Colonic mucosa (tissue), 4 donors: ENCODE data around the gene HSD17B4. TPM values are rescaled to one million over a fixed set of nuclear protein-coding genes. Genes with fewer than 3 reads are reported as not detected.
"Not testable (repeated sequence)": the region's sequence is repeated elsewhere in the genome, so short reads cannot be mapped to it uniquely, and the experiment has no call there.

Experiments used
- DNase-seq: peaks from one replicate; pipeline ENCODE4 v3.0.0-alpha.2; 2020
- H3K27ac ChIP-seq: fragments of 200-600 bp; one replicate; pipeline ENCODE4 v1.8.0; 2021
- H3K27me3 ChIP-seq: fragments of 200-600 bp; one replicate; pipeline ENCODE4 v1.8.0; 2021
- H3K36me3 ChIP-seq: fragments of 200-600 bp; one replicate; pipeline ENCODE4 v1.8.0; 2021
- H3K4me1 ChIP-seq: fragments of 200-600 bp; one replicate; pipeline ENCODE4 v1.8.0; 2021; ENCODE audit warnings: mild to moderate bottlenecking
- H3K4me3 ChIP-seq: fragments of 200-600 bp; one replicate; pipeline ENCODE4 v1.8.0; 2021
- H3K9ac ChIP-seq, 2 donors: one replicate each; pipeline ENCODE4 v1.7.0; 2013; ENCODE audit warnings: control low read depth in 2 of 2, low read depth in 2 of 2, low read length in 2 of 2
- H3K9me3 ChIP-seq: fragments of 200-600 bp; one replicate; pipeline ENCODE4 v1.8.0; 2021
- CTCF ChIP-seq: fragments of 200-600 bp; IDR thresholded peaks from one replicate; pipeline ENCODE4 v1.8.0; 2022; ENCODE audit warnings: antibody characterized with exemption, mild to moderate bottlenecking
- intact Hi-C: fragments of 100-400 bp; cut with DNase I; formaldehyde crosslinking; loops from one replicate; pipeline ENCODE4 v1.14.1; 2022
- total RNA-seq, 2 donors: library from RNA; stranded (reverse); fragmentation: NEBNext Ultra II Directional in 1 of 2; extraction: Animal tissue kit (Norgen Biotek cat#: 25700) in 1 of 2; gene quantifications; one replicate each; pipeline ENCODE4 v1.2.1, GENCODE V29; 2021
- donor health status: healthy.
- donor health status: DM: no; HTN: no; CAD: no.
- donor health status: DM: no; HTN: no; CAD: no.

HSD17B4 gene
- total RNA-seq, 2 donors from 2014 or later: 252 to 304 TPM

- Histone ChIP-seq H3K27me3 (no peaks in the 10 kb centered on the region), H3K4me1 (no peaks in the 10 kb centered on the region), H3K9ac (no peak overlapping the region), H3K4me3 (no peak overlapping the region), H3K9me3 (no peaks in the 10 kb centered on the region), H3K27ac (no peak overlapping the region), H3K36me3 (no peaks in the 10 kb centered on the region)
- no peak for DNase-seq
- intact Hi-C loops: no loop called here
- no peak for TF ChIP-seq CTCF
Measured at GRCh38 chr5:119409235-119409815, 43.0 kb upstream of the HSD17B4 start.

- DNase-seq: no peak
- no peaks in the 10 kb centered on the region for H3K4me1 ChIP-seq
- no peaks in the 10 kb centered on the region for H3K27me3 ChIP-seq
- H3K36me3 ChIP-seq: no peaks in the 10 kb centered on the region
- H3K4me3 ChIP-seq: no peak overlapping the region
- intact Hi-C loops: loop anchor here (5.0 to 10.0 kb wide), 2 partner anchors 386 to 423 kb away; partner anchors contain the start of gene DTWD2
- H3K27ac ChIP-seq: no peak overlapping the region
- no peaks in the 10 kb centered on the region for H3K9me3 ChIP-seq
- TF ChIP-seq CTCF: no peak
- no peak overlapping the region for H3K9ac ChIP-seq
Measured at GRCh38 chr5:119410448-119411159, 41.7 kb upstream of the HSD17B4 start.

GRCh38 chr5:119411361-119412278, 40.7 kb upstream of the HSD17B4 start:
- peak; percentile 76 for DNase-seq
- no peaks in the 10 kb centered on the region for H3K27me3 ChIP-seq
- H3K4me3 ChIP-seq: peak overlapping the region; percentile 36
- peak overlapping the region; percentile 48 to 90 for H3K9ac ChIP-seq
- H3K9me3 ChIP-seq: no peaks in the 10 kb centered on the region
- no peaks in the 10 kb centered on the region for H3K36me3 ChIP-seq
- peak overlapping the region; percentile 45 for H3K27ac ChIP-seq
- peak; percentile 88 for TF ChIP-seq CTCF
- no peaks in the 10 kb centered on the region for H3K4me1 ChIP-seq
- intact Hi-C loops: loop anchor here (5.0 to 10.0 kb wide), 2 partner anchors 387 to 424 kb away; partner anchors contain the start of gene DTWD2

DNA sequence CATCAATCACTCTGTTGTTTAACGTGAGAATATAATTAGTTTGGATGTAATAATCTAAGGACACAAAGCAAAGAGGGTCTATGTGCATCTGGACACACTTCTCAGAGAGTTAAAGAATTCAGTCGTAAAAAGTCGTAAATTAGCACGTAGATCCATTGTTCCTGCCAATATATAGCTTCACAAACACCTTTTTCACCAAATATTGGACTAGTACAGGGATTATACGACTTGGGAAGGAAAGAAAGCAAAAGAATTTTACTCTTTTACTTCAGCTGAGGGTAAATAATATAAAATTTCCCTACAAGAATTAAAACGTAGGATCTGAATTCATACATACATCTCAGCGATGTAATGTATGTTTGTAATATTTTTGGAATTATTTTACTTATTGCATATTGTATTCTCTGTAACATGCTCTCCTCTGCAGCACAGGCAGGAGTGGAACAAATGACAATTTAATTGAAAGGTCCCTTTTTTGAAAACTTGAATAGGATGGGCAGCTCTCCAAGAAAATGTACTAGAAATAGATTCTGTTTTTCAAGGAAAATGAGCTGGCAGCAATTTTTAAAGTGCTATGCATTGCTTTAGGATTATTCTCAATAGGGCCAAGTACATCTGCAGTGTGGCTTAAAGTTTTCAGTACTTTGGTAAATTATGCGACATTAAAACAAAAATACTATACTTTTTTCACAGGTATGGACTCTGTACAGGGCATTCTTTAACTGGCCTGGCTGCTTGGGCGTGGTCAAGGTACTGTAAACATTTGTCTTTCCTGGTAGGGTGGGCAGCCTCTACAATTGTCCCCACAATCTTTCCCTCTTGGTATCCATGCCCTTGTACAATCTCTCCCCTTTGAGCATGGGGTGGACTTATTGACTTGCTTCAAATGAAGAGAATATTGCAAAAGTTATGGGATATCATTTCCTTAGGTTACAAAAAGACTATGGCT, 39.7 kb upstream of the HSD17B4 start:
- intact Hi-C loops: loop anchor here (5.0 to 10.0 kb wide), 2 partner anchors 388 to 425 kb away; partner anchors contain the start of gene DTWD2
- H3K27ac ChIP-seq: no peak overlapping the region
- TF ChIP-seq CTCF: no peak
- DNase-seq: peak; percentile 61
- H3K4me1 ChIP-seq: no peaks in the 10 kb centered on the region
- no peak overlapping the region for H3K4me3 ChIP-seq
- no peaks in the 10 kb centered on the region for H3K27me3 ChIP-seq
- no peaks in the 10 kb centered on the region for H3K36me3 ChIP-seq
- peak overlapping the region in 1 of 2 donors; percentile 90 for H3K9ac ChIP-seq
- H3K9me3 ChIP-seq: no peaks in the 10 kb centered on the region

DNA sequence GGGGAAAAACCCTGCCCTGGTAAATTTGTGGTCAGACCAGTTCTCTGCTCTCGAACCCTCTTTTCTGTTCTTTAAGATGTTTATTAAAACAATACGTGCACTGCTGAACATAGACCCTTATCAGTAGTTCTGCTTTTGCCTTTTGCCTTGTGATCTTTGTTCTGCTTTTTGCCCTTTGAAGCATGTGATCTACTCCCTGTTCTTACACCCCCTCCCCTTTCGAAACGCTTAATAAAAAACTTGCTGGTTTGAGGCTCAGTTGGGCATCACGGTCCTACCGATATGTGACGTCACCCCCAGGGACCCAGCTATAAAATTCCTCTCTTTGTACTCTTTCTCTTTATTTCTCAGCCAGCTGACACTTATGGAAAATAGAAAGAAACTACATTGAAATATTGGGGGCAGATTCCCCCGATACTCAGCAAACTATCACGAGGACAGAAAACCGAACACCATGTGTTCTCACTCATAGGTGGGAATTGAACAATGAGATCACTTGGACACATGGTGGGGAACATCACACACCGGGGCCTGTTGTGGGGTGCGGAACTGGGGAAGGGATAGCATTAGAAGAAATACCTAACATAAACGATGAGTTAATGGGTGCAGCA, 38.1 kb upstream of the HSD17B4 start:
- not testable (repeated sequence) for H3K27me3 ChIP-seq, DNase-seq, H3K36me3 ChIP-seq, H3K4me3 ChIP-seq, H3K9ac ChIP-seq, H3K27ac ChIP-seq, H3K9me3 ChIP-seq, H3K4me1 ChIP-seq
- intact Hi-C loops: loop anchor here (5.0 to 10.0 kb wide), 2 partner anchors 389 to 427 kb away; partner anchors contain the start of gene DTWD2
